Fibroblast of villous mesenchyme (primary cell): ENCODE data around the gene ABHD17C. TPM values are rescaled to one million over a fixed set of nuclear protein-coding genes. Genes with fewer than 3 reads are reported as not detected.

ENCODE experiments used
- DNase-seq: peaks from one replicate; pipeline ENCODE4 v3.0.0-alpha.2; 2010; ENCODE audit warnings: low read depth
- H3K4me3 ChIP-seq: 2 replicates; pipeline ENCODE4 v1.5.1; 2011; ENCODE audit warnings: low read depth, mild to moderate bottlenecking, low read length
- CTCF ChIP-seq: IDR thresholded peaks from 2 replicates; pipeline ENCODE4 v1.5.1; 2012; ENCODE audit warnings: low read depth, mild to moderate bottlenecking, low read length; ENCODE audit not compliant: insufficient read depth
- total RNA-seq: library from RNA; depleted of rRNA; stranded (reverse); fragments of >200 nt; gene quantifications from 2 replicates; pipeline ENCODE4 v1.2.3, GENCODE V29; 2012

The ABHD17C gene
- total RNA-seq, 1 donor = 12.1 TPM

DNA sequence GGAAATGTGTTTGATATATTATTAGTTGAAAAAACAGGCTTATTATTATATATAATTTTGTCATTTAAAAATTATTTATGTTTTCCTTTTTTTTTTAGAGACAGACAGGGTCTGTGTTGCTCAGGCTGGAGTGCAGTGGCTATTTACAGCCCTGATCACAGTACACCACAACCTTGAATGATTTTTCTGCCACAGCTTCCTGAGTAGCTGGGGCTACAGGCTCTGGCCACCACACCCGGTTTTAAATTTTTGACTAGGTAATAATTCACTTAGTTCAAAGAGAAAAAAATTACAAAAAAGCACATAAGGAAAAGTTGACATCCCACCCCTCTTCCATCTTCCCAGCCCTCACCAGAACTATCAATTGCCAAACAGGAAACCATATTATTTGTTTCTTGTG, 79.4 kb downstream of the ABHD17C start:
- DNase-seq = no peak
- TF ChIP-seq CTCF = no peak
- no peak overlapping the region for H3K4me3 ChIP-seq

DNA sequence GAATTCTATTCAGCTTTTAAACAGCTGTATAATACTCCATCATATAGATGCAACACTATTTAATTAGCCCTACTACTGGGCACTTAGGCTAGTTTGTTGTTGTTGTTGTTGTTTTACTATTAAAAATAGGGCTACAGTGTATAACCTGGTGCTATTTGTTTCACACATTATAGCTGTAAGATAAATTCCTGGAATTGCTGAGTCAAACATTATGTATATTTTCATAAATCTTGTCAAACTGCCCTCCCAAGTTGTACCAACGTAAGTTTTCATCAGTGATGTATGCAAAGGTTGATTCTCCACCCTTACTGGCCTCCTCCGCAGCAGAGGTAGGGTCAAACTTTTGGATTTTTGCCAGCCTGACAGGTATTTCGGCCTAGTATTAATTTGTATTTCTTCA, 80.2 kb downstream of the ABHD17C start:
- TF ChIP-seq CTCF = no peak
- no peak for DNase-seq
- H3K4me3 ChIP-seq = no peak overlapping the region

DNA sequence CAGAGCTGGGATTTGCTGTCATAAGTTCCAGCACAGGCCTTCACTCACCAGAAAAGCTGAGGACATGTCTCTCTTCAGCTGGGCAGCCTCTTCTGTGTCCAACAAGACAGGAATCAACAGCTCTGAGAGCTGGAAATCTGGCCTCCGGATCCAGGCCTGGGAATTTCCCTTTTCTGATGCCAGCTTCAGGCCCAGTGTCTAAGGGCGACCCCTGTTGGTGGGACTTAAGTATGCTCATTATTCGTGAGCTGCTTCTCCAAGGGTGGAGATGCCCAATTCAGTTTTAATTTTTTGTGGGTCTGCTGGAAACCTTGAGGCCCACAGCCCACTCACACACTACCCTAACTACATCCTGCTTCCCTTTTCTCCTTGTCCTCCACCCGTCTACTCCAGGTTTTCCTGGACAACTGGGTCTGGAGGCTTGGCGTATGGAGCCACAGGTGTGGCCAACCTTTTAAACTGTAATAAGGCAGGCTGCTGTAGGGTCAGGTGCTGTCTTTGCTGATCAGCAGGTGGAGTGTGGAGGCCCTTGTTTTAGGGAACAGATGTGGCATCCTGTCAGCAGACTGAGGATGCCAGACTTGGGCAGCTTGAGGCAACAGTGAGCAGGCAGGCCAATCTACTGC, 81.4 kb downstream of the ABHD17C start:
- no peak overlapping the region for H3K4me3 ChIP-seq
- DNase-seq = peak; percentile 83
- TF ChIP-seq CTCF = peak; percentile 83

DNA sequence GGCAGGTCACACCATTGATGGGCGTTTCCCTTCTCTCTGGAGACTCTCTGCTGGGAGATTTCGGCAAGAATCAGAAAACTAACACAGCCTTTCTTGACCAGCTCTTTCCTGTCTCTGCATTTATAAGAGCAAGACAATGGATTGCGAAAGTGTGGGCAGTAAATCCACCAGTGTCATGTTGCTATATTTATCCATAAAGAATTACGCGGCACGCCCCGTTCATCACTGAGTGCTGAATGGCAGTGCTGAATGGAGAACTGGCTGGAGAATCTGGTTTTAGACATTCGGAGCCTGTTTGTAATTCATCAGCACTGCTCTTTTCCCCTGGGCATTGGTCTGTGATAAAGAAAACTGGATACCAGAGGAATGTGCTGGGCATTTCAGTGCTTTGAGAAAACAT, 82.0 kb downstream of the ABHD17C start:
- peak; percentile 65 for DNase-seq
- no peak overlapping the region for H3K4me3 ChIP-seq
- no peak for TF ChIP-seq CTCF

DNA sequence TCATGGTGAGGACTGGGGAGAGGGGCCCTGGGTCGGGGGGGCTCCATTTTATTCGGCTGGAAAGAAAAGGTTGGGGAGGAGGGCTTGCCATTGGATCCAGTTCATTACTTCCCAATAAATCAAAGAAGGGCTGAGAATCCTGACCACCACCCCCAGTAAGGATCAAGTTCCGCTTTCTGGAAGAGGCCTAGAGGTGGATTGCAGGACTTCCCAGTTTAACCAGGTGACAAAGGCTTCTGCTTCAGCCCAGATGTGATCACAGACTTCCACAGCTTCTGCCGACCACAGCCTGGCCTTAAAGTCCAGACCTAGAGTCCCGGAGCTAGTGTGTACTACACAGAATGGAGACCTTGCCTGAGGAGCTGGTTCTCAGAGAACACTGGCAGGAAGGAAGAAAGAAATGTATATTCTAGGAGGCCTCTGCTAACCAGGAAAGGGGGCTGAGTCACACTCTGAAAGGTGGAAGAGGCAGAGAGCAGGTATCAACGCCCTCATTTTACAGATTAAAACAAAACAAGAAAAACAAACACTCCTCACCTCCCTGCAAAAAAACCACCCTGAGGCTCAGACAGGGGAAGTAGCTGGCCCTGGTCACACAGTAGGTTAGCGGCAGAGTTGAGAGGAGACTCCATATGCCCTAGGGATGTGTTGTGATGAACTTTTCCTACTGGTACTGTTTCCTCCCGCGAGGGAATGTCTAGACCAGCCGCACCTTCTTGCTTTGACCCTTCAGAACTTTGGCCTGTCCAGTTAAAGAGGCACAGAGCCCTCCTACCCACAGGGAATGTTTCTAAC, 82.9 kb downstream of the ABHD17C start:
- no peak for TF ChIP-seq CTCF
- DNase-seq = no peak
- no peak overlapping the region for H3K4me3 ChIP-seq

DNA sequence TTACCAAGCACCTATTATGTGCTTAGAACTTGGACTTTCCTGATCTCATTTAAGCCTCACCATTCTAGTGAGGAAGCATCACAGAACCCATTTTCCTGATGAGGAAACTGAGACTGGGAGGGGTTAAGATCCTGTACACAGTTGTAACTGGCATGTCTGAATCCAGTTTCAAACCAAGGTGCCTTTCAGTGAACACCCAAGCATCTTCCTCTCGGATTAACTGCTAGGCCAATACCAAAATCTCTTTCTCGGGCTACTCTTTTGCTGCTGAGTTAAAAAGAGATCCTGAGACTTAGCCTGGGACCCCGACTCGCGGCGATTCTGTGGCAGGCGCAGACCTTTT, 83.5 kb downstream of the ABHD17C start:
- no peak for DNase-seq
- TF ChIP-seq CTCF = no peak
- no peak overlapping the region for H3K4me3 ChIP-seq
